OCI-LY7 (cell line): ENCODE data around the gene SMTN. TPM values are rescaled to one million over a fixed set of nuclear protein-coding genes. Genes with fewer than 3 reads are reported as not detected.
A peak's percentile ranks its signal among the peaks of the same experiment; 100 is the strongest.

Experiments used
- BruUV-seq: library from RNA; stranded (reverse); fragments of 400-500 nt; replicated peaks from 2 replicates; lab custom pipeline; 2021; lab: Mats Ljungman, UMichigan
- CTCF ChIA-PET: fragments of 300-600 bp; sonication (Branson Sonifier 250); formaldehyde crosslinking; loops from one replicate; lab custom pipeline; 2022; ENCODE audit warnings: antibody characterized with exemption; ENCODE audit not compliant: unreplicated experiment; lab: Charles Lee
- POLR2A ChIA-PET: fragments of 300-600 bp; sonication (Branson Sonifier 250); formaldehyde crosslinking; loops from one replicate; lab custom pipeline; 2022; ENCODE audit warnings: antibody characterized with exemption; lab: Charles Lee
- DNase-seq: peaks from one replicate; pipeline ENCODE4 v3.0.0-alpha.2; 2015; ENCODE audit warnings: low spot score
- H2AFZ ChIP-seq: fragments of 200-600 bp; sonication (generic), shearing (Covaris generic); 2 replicates; pipeline ENCODE4 v1.6.1; 2014; ENCODE audit warnings: mild to moderate bottlenecking, antibody characterized with exemption, low read length, moderate library complexity
- H3K27ac ChIP-seq: fragments of 200-600 bp; sonication (generic); 2 replicates; pipeline ENCODE4 v1.5.1; 2014; ENCODE audit warnings: mixed run types, low read depth, mild to moderate bottlenecking, moderate library complexity, low read length, inconsistent platforms; ENCODE audit not compliant: poor library complexity, severe bottlenecking
- H3K36me3 ChIP-seq: fragments of 200-600 bp; sonication (generic); 2 replicates; pipeline ENCODE4 v1.6.1; 2014; ENCODE audit warnings: mild to moderate bottlenecking, antibody characterized with exemption, low read length, moderate library complexity, mixed read lengths; ENCODE audit not compliant: insufficient read depth
- H3K4me1 ChIP-seq: fragments of 200-600 bp; sonication (generic); 2 replicates; pipeline ENCODE4 v1.5.1; 2014; ENCODE audit warnings: mild to moderate bottlenecking, low read length; ENCODE audit not compliant: insufficient read depth, poor library complexity, severe bottlenecking
- H3K4me2 ChIP-seq: fragments of 200-600 bp; sonication (generic); 2 replicates; pipeline ENCODE4 v1.6.1; 2014; ENCODE audit warnings: mild to moderate bottlenecking, low read length
- H3K4me3 ChIP-seq: fragments of 200-600 bp; sonication (generic); 2 replicates; pipeline ENCODE4 v1.5.1; 2014; ENCODE audit warnings: mild to moderate bottlenecking, low read depth, low read length; ENCODE audit not compliant: poor library complexity, severe bottlenecking
- H3K79me2 ChIP-seq: fragments of 200-600 bp; sonication (generic); 2 replicates; pipeline ENCODE4 v1.6.1; 2016; ENCODE audit warnings: low read depth, mild to moderate bottlenecking, low read length, moderate library complexity, mixed read lengths; ENCODE audit not compliant: insufficient read depth
- H3K9me2 ChIP-seq: fragments of 200-600 bp; sonication (generic); 2 replicates; pipeline ENCODE4 v1.6.1; 2016; ENCODE audit warnings: mild to moderate bottlenecking, low read length, mixed read lengths; ENCODE audit not compliant: insufficient read depth
- H3K9me3 ChIP-seq: fragments of 200-600 bp; sonication (generic); 2 replicates; pipeline ENCODE4 v1.6.1; 2014; ENCODE audit warnings: mild to moderate bottlenecking, mixed run types, low read length, mixed read lengths
- H4K20me1 ChIP-seq: fragments of 200-600 bp; sonication (generic); 2 replicates; pipeline ENCODE4 v1.6.1; 2014; ENCODE audit warnings: mild to moderate bottlenecking, antibody characterized with exemption, low read length, moderate library complexity, mixed read lengths; ENCODE audit not compliant: insufficient read depth
- EZH2phosphoT487 ChIP-seq: fragments of 200-600 bp; sonication (generic); IDR thresholded peaks from 2 replicates; pipeline ENCODE4 v1.6.1; 2018; ENCODE audit warnings: low read depth, borderline replicate concordance, mild to moderate bottlenecking, mixed run types, antibody characterized with exemption, low read length, moderate library complexity, mixed read lengths
- intact Hi-C: fragments of 100-400 bp; cut with micrococcal nuclease; formaldehyde crosslinking; loops from one replicate; pipeline ENCODE4 v1.10.0; 2022; ENCODE audit not compliant: unreplicated experiment
- total RNA-seq, 2 experiments: library from RNA; depleted of rRNA in 1 of 2; stranded (reverse); fragments of >200 nt in 1 of 2; shearing (Covaris generic) in 1 of 2; gene quantifications; 2 replicates each; pipeline ENCODE4 v1.2.3, GENCODE V29; 2014 to 2022
- TF ChIP-seq, protein P1 (sequence below): fragments of 200-600 bp; sonication (generic); conservative IDR thresholded peaks from 2 replicates; pipeline ENCODE4 v1.5.1; 2014; ENCODE audit warnings: mild to moderate bottlenecking, antibody characterized with exemption, low read length, moderate library complexity, mixed read lengths

Gene SMTN
- total RNA-seq, 2 experiments from 2014 or later: 16.9 to 35.4 TPM

DNA sequence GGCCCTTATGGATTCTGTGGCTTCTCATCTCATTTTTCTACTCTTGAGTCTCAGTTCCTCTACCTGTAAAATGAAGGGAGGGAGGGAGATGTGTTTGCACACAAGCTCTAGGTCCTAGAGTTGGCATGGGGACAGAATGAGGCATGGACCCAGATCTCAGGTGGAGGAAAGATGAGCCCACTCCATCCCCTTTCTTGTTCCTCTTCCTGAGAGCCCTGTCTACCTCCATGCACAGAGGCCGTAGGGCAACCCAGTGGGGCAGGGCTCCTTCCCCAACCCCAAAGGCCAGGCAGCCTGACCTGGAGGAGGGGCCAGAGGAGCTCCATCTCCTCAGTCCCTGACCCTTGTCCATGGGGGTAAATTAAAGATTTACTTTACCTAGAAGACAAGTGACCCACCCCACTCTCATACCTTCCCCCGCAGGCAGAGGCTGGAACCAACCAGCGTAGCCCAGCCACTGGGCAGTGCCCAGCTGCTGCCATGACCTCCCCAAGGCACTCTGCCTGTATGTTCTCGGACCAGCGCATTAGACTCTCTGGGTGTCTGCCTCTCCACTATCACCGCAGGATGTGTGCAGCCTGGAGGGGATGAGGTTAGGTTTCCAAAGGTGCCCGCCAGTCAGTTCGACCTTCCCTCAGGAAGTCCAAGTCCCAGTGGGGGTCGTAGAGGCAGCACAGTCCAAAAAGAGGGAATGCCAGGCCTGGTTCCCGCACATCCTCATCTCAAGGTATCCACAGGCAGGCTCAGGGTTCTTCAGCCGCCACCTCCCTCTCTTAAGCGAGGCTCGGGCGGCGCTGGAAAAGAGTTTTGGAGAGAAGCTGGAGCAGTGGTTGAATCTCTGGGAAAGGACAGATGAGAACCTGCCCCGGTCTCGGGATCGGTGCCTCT lies 3.0 kb downstream of the SMTN start:
- POLR2A ChIA-PET: interaction anchor here (0.8 to 2.8 kb wide), 4 partner anchors 20 to 171 kb away, joined by 3 to 9 read pairs (median 5); partner anchors contain the start of gene SELENOM
- CTCF ChIA-PET: interaction anchor here (0.6 to 1.7 kb wide), 4 partner anchors 19 to 207 kb away, joined by 3 to 6 read pairs (median 4); no protein-coding TSS in a partner anchor
- no peaks in the 10 kb centered on the region for H4K20me1 ChIP-seq
- no peaks in the 10 kb centered on the region for H3K36me3 ChIP-seq
- peaks cover 46% of the 10 kb centered on the region for H3K4me1 ChIP-seq
- H3K9me3 ChIP-seq: no peaks in the 10 kb centered on the region
- BruUV-seq: TSS peak; percentile 81
- TF ChIP-seq, protein P1, sequence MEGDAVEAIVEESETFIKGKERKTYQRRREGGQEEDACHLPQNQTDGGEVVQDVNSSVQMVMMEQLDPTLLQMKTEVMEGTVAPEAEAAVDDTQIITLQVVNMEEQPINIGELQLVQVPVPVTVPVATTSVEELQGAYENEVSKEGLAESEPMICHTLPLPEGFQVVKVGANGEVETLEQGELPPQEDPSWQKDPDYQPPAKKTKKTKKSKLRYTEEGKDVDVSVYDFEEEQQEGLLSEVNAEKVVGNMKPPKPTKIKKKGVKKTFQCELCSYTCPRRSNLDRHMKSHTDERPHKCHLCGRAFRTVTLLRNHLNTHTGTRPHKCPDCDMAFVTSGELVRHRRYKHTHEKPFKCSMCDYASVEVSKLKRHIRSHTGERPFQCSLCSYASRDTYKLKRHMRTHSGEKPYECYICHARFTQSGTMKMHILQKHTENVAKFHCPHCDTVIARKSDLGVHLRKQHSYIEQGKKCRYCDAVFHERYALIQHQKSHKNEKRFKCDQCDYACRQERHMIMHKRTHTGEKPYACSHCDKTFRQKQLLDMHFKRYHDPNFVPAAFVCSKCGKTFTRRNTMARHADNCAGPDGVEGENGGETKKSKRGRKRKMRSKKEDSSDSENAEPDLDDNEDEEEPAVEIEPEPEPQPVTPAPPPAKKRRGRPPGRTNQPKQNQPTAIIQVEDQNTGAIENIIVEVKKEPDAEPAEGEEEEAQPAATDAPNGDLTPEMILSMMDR: no peak
- no peak for TF ChIP-seq EZH2phosphoT487
- H3K9me2 ChIP-seq: no peaks in the 10 kb centered on the region
- H3K27ac ChIP-seq: peak overlapping the region; percentile 65
- peak overlapping the region; percentile 87 for H3K4me3 ChIP-seq
- H2AFZ ChIP-seq: peak overlapping the region; percentile 81
- DNase-seq: peak; percentile 45
- no peaks in the 10 kb centered on the region; the same call in 1 of the 2 replicates for H3K79me2 ChIP-seq
- peak overlapping the region; percentile 95 for H3K4me2 ChIP-seq
- intact Hi-C loops: loop anchor here (1.0 to 10.0 kb wide), 6 partner anchors 115 to 492 kb away; partner anchors contain the start of genes LIMK2, PES1, SLC35E4 and TUG1

- peak; percentile 86 for DNase-seq
- Histone ChIP-seq H4K20me1 (no peaks in the 10 kb centered on the region), H3K4me2 (peak overlapping the region; percentile 95), H3K27ac (peak overlapping the region; percentile 65), H3K36me3 (no peaks in the 10 kb centered on the region), H3K9me2 (no peaks in the 10 kb centered on the region), H3K4me3 (peak overlapping the region; percentile 87), H3K4me1 (peaks cover 50% of the 10 kb centered on the region), H3K79me2 (no peaks in the 10 kb centered on the region; the same call in 1 of the 2 replicates), H3K9me3 (no peaks in the 10 kb centered on the region), H2AFZ (peak overlapping the region; percentile 81)
- TF ChIP-seq EZH2phosphoT487: no peak
- TF ChIP-seq, protein P1: peak; percentile 89
- ChIA-PET CTCF (interaction anchor here (0.6 to 1.7 kb wide), 4 partner anchors 15 to 206 kb away, joined by 3 to 6 read pairs (median 3); no protein-coding TSS in a partner anchor), POLR2A (interaction anchor here (0.7 to 2.8 kb wide), 4 partner anchors 21 to 171 kb away, joined by 3 to 9 read pairs (median 5); no protein-coding TSS in a partner anchor)
- BruUV-seq: no TSS peak
- intact Hi-C loops: loop anchor here (1.0 to 10.0 kb wide), 5 partner anchors 116 to 493 kb away; partner anchors contain the start of genes LIMK2, PES1, SLC35E4 and TUG1
Measured at GRCh38 chr22:31084811-31085492, 3.8 kb downstream of the SMTN start.
